Inferior parietal cortex (tissue), 1 donor: ENCODE measurements around the gene EVA1C.

Source experiments
- DNase-seq: peaks from one replicate; pipeline ENCODE4 v3.0.0-alpha.2; 2016; ENCODE audit errors: extremely low spot score

Gene EVA1C

DNA sequence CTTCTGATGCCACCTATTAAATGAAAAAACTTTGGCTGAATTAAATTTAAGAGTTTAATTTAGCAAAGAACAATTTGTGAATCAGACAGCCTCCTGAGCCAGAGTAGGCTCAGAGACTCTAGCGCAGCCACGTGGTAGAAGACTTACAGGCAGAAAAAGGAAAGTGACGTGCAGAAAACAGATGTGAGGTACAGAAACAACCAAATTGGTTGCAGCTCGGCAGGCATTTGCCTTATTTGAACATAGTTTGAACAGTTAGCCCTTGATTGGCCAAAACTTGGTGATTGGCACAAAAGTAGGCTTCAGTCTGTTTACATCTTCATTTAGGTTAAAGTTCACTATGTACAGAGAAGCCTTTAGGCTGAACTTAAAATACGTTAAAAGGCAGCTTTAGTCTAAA is 149.9 kb downstream of the EVA1C start:
- DNase-seq = peak; percentile 40

DNA sequence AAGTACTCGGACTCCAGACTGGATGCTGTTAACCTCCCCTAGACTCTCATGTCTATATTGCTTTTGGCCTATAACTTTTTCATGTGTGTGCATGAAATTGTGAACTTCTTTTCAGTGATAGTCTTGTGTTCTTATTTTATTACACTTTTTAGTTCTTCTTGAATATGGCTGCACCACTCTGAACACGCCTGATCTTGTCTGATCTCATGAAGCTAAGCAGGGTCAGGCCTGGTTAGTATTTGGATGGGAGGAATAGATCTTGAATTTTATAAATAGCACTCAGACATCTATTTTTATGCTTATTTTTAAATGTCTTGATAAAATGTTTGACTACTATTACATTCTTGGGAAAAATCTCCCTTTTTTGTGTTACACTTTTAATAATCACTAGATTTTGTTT is 150.4 kb downstream of the EVA1C start:
- DNase-seq = no peak
